ENCODE results near the gene PGR.

DNA sequence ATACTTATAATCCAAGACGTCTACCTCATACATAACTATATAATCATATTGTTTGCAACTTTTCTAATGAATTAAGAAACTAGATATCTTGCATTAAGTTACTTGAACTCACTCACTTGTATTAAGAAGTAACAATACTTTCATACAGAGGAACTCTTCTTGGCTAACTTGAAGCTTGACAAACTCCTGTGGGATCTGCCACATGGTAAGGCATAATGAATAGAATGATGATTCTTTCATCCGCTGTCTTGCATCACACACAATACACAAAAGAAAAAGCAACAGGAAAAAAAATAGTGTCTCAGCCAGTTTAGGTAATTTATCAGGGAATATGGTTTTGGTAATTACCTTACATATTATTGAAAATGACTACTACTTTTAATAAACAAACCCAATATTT lies 79.8 kb downstream of the PGR start:
- TF ChIP-seq, protein P1, sequence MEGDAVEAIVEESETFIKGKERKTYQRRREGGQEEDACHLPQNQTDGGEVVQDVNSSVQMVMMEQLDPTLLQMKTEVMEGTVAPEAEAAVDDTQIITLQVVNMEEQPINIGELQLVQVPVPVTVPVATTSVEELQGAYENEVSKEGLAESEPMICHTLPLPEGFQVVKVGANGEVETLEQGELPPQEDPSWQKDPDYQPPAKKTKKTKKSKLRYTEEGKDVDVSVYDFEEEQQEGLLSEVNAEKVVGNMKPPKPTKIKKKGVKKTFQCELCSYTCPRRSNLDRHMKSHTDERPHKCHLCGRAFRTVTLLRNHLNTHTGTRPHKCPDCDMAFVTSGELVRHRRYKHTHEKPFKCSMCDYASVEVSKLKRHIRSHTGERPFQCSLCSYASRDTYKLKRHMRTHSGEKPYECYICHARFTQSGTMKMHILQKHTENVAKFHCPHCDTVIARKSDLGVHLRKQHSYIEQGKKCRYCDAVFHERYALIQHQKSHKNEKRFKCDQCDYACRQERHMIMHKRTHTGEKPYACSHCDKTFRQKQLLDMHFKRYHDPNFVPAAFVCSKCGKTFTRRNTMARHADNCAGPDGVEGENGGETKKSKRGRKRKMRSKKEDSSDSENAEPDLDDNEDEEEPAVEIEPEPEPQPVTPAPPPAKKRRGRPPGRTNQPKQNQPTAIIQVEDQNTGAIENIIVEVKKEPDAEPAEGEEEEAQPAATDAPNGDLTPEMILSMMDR (IDR thresholded peaks at IDR 0.05; ENCODE audit: insufficient read depth, low read length, poor library complexity, severe bottlenecking) = no peak
- no peak for TF ChIP-seq EZH2phosphoT487 (conservative IDR thresholded peaks at IDR 0.05; ENCODE audit: low read length)

Data from SU-DHL-6 (cell line).